ENCODE results near the gene SMYD3. TPM values are rescaled to one million over a fixed set of nuclear protein-coding genes. Genes with fewer than 3 reads are reported as not detected.
A peak's percentile ranks its signal among the peaks of the same experiment; 100 is the strongest.

Gene SMYD3
- total and polyA plus RNA-seq, 2 of the 4 experiments (the other 2 are of a cell fraction) = 26.5 to 37.6 TPM

- Histone ChIP-seq H3K18ac (ENCODE audit: low read depth, low read length) (no peak overlapping the region), H2AK5ac (ENCODE audit: low read depth, low read length) (no peak overlapping the region), H3K4ac (ENCODE audit: low read depth, low read length) (no peak overlapping the region), H4K91ac (ENCODE audit: insufficient read depth, low read depth, low read length) (no peak overlapping the region), H2AK9ac (replicated peaks; ENCODE audit: low read depth, low read length, poor library complexity) (no peak overlapping the region), H4K20me1 (ENCODE audit: insufficient read depth, low read length) (no peaks in the 10 kb centered on the region), H3K36me3 (ENCODE audit: control insufficient read depth, insufficient read depth, low read length) (no peaks in the 10 kb centered on the region), H3K27ac (ENCODE audit: insufficient read depth, low read length) (no peak overlapping the region), H3K9me3 (ENCODE audit: control insufficient read depth, insufficient read depth, low read length) (no peaks in the 10 kb centered on the region), H3K79me1 (ENCODE audit: low read depth in 1 of 2, low read length in 2 of 2) (no peaks in the 10 kb centered on the region), H2BK15ac (ENCODE audit: low read depth, low read length) (no peak overlapping the region), H2AFZ (replicated peaks; ENCODE audit: low read length, poor library complexity) (no peak overlapping the region), H3K9ac (ENCODE audit: low read depth, low read length) (no peak overlapping the region), H4K8ac (ENCODE audit: low read depth in 2 of 2, low read length in 2 of 2) (no peak overlapping the region), H4K5ac (ENCODE audit: low read depth, low read length) (no peak overlapping the region), H2BK5ac (ENCODE audit: low read depth, low read length, poor library complexity, severe bottlenecking) (no peak overlapping the region), H3K23ac (ENCODE audit: low read depth, low read length) (no peak overlapping the region), H2BK120ac (ENCODE audit: low read depth, low read length) (no peak overlapping the region), H3K9me1 (ENCODE audit: insufficient read depth, low read length) (no peaks in the 10 kb centered on the region), H3K56ac (ENCODE audit: extremely low read depth, insufficient read depth, low read length) (no peak overlapping the region), H3K4me1 (ENCODE audit: control insufficient read depth, insufficient read depth, low read length) (no peaks in the 10 kb centered on the region), H3K27me3 (ENCODE audit: control insufficient read depth, insufficient read depth, low read length) (no peaks in the 10 kb centered on the region), H3K4me3 (ENCODE audit: insufficient read depth, low read depth, low read length) (no peak overlapping the region), H3K4me2 (ENCODE audit: low read depth, low read length) (no peak overlapping the region), H2BK20ac (ENCODE audit: low read depth, low read length) (no peak overlapping the region), H3K14ac (replicated peaks; ENCODE audit: low read depth, low read length) (no peak overlapping the region)
- CTCF ChIA-PET = no interaction called here
- in situ Hi-C loops (cut with MboI; ENCODE audit: low sequenced_read_pairs) (no loop called here), dilution Hi-C loops (cut with HindIII; ENCODE audit: low sequenced_read_pairs, unreplicated experiment) (no loop called here), intact Hi-C loops (cut with micrococcal nuclease) (no loop called here)
- ATAC-seq (ENCODE audit: low read depth) (no peak), DNase-seq (peak; percentile 6)
- no CpG with 5 or more reads among the region's 3 CpGs for WGBS, 2 experiments (ENCODE audit: extremely low coverage in 2 of 2, insufficient read length in 1 of 2)
- TF ChIP-seq POLR2A (IDR thresholded peaks at IDR 0.05; ENCODE audit: low read depth, low read length) = no peak
- no peak for TF ChIP-seq CTCF (conservative IDR thresholded peaks at IDR 0.05; ENCODE audit: low read depth, low read length)
- TF ChIP-seq RCOR1 (IDR thresholded peaks at IDR 0.05; ENCODE audit: insufficient replicate concordance, low read length) = no peak
- no peak for TF ChIP-seq BHLHE40 (IDR thresholded peaks at IDR 0.05; ENCODE audit: low read depth, low read length)
- no peak for TF ChIP-seq MXI1 (IDR thresholded peaks at IDR 0.05; ENCODE audit: borderline replicate concordance, low read depth, low read length)
- TF ChIP-seq RFX5 (IDR thresholded peaks at IDR 0.05; ENCODE audit: low read depth, low read length) = no peak
- TF ChIP-seq NFE2L2 (IDR thresholded peaks at IDR 0.05; ENCODE audit: low read depth, low read length) = no peak
- TF ChIP-seq SMC3 (IDR thresholded peaks at IDR 0.05; ENCODE audit: low read depth, low read length) = no peak
- TF ChIP-seq CHD1 (IDR thresholded peaks at IDR 0.05; ENCODE audit: low read depth, low read length) = no peak
- TF ChIP-seq MAZ (IDR thresholded peaks at IDR 0.05; ENCODE audit: borderline replicate concordance, low read depth, low read length) = no peak
- TF ChIP-seq CEBPB (IDR thresholded peaks at IDR 0.05; ENCODE audit: low read depth, low read length) = no peak
- TF ChIP-seq MAFK (IDR thresholded peaks at IDR 0.05; ENCODE audit: low read depth, low read length) = no peak
- TF ChIP-seq, protein P1, sequence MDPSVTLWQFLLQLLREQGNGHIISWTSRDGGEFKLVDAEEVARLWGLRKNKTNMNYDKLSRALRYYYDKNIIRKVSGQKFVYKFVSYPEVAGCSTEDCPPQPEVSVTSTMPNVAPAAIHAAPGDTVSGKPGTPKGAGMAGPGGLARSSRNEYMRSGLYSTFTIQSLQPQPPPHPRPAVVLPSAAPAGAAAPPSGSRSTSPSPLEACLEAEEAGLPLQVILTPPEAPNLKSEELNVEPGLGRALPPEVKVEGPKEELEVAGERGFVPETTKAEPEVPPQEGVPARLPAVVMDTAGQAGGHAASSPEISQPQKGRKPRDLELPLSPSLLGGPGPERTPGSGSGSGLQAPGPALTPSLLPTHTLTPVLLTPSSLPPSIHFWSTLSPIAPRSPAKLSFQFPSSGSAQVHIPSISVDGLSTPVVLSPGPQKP (IDR thresholded peaks at IDR 0.05; ENCODE audit: borderline replicate concordance, low read depth, low read length) = no peak
- no peak for TF ChIP-seq FOS (IDR thresholded peaks at IDR 0.05; ENCODE audit: low read depth, low read length)
- TF ChIP-seq RAD21 (IDR thresholded peaks at IDR 0.05; ENCODE audit: low read length) = no peak
- POLR2A ChIA-PET (ENCODE audit: unreplicated experiment) = no interaction called here
- no TSS peak for BruUV-seq (replicated peaks)
Measured at GRCh38 chr1:246058466-246058865, 448.6 kb downstream of the SMYD3 start.
